ENCODE measurements around the gene DPEP2NB.
"Not testable (repeated sequence)": the region's sequence is repeated elsewhere in the genome, so short reads cannot be mapped to it uniquely, and the experiment has no call there.

Gene DPEP2NB

DNA sequence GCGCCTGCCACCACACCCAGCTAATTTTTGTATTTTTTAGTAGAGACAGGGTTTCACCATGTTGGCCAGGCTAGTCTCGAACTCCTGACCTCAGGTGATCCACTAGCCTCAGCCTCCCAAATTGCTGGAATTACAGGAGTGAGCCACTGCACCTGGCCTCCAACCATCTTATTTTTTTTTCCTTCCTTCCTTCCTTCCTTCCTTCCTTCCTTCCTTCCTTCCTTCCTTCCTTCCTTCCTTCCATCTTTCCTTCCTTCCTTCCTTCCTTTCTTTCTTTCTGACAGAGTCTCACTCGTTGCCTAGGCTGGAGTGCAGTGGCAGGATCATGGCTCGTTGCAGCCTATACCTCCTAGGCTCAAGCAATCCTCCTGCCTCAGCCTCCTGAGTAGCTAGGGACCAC is 5.8 kb downstream of the DPEP2NB start:
- H3K9ac ChIP-seq (ENCODE audit: low read depth, low read length); H3K4me1 ChIP-seq (ENCODE audit: insufficient read depth, low read length); H3K27ac ChIP-seq (ENCODE audit: low read length); H3K4me3 ChIP-seq (ENCODE audit: low read length); H3K27me3 ChIP-seq (ENCODE audit: insufficient read depth, low read length); H3K36me3 ChIP-seq (ENCODE audit: insufficient read depth, low read depth, low read length); H3K9me3 ChIP-seq (ENCODE audit: insufficient read depth, low read depth, low read length): not testable (repeated sequence)

DNA sequence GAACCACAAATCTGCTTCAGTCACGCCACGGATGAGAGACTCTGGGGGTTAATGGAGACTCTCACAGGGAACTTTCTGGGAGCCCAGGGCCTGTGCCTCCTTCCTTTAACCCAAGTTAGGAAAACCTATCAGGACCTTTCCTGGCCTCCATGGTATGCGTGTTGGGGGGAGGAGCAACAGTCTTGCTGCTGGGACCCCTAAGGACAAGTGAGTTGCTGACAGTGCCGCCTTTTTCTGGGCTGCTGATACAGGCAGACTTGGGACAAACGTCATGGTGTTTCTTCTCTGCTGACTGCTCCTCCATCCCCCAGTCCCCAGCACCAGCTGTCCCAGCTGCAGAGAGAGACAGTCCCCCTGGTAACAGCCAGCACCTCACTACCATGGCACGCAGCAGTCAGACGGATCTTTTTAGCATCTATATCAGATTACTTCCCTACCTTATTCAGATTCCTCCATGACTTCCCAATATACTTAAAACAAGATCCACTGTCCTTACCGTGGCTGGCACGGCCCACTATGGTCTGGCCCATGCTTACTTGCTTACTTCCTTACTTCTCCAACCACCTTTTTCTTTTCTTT is 6.5 kb downstream of the DPEP2NB start:
- H3K36me3 ChIP-seq (ENCODE audit: insufficient read depth, low read depth, low read length): no peaks in the 10 kb centered on the region
- H3K4me1 ChIP-seq (ENCODE audit: insufficient read depth, low read length): peaks cover 2% of the 10 kb centered on the region; the same call in 1 of the 2 replicates
- H3K27ac ChIP-seq (ENCODE audit: low read length): no peak overlapping the region
- H3K4me3 ChIP-seq (ENCODE audit: low read length): no peak overlapping the region
- H3K27me3 ChIP-seq (ENCODE audit: insufficient read depth, low read length): no peaks in the 10 kb centered on the region
- no peak overlapping the region; the same call in 1 of the 2 replicates for H3K9ac ChIP-seq (ENCODE audit: low read depth, low read length)
- H3K9me3 ChIP-seq (ENCODE audit: insufficient read depth, low read depth, low read length): no peaks in the 10 kb centered on the region

DNA sequence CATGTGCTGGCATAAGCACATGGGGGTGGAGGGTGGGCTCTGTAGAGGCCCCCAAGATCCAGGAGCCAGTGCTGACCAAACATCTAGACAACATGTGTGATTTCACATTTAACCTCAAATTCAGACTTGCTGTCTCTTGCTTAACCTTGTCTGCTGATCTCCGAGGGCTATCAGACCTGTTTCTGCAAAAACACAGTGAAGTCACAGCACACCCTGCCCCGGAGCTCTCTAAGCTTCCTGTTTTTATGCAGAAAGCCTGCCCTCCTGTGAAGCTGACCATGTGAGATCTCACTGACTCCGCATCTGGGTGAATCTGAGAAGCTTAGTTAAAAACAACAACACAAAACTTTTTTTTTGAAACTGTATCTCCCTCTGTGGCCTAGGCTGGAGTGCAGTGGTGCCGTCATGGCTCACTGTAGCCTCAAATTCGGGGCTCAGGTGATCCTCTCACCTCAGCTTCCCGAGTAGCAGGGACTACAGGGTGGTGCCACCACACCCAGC is 9.9 kb downstream of the DPEP2NB start:
- no peak overlapping the region for H3K27ac ChIP-seq (ENCODE audit: low read length)

DNA sequence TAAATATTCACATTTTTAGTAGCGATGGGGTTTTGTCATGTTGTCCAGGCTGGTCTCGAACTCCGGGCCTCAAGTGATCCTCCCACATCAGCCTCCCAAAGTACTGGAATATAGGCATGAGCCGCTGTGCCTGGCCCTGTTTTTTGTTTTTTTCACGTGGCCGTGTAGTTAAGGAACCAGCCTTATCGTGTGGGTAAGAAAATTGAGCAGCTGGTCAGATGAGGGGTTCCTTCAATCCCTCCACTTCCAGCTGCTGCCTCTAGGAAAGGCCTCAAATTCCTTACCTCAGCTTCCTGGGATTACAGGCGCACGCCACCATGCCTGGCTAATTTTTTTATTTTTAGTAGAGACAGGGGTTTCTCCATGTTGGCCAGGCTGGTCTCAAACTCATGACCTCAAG is 10.5 kb downstream of the DPEP2NB start:
- no peak overlapping the region for H3K4me3 ChIP-seq (ENCODE audit: low read length)
- peaks cover 2% of the 10 kb centered on the region; the same call in 1 of the 2 replicates for H3K4me1 ChIP-seq (ENCODE audit: insufficient read depth, low read length)
- H3K27me3 ChIP-seq (ENCODE audit: insufficient read depth, low read length): no peaks in the 10 kb centered on the region
- H3K36me3 ChIP-seq (ENCODE audit: insufficient read depth, low read depth, low read length): no peaks in the 10 kb centered on the region
- H3K9ac ChIP-seq (ENCODE audit: low read depth, low read length): no peak overlapping the region
- no peak overlapping the region for H3K27ac ChIP-seq (ENCODE audit: low read length)
- H3K9me3 ChIP-seq (ENCODE audit: insufficient read depth, low read depth, low read length): no peaks in the 10 kb centered on the region

More for the DNA sequence above, 9.9 kb downstream of the DPEP2NB start:
- H3K36me3 ChIP-seq (ENCODE audit: insufficient read depth, low read depth, low read length): no peaks in the 10 kb centered on the region
- peaks cover 2% of the 10 kb centered on the region; the same call in 1 of the 2 replicates for H3K4me1 ChIP-seq (ENCODE audit: insufficient read depth, low read length)
- H3K9ac ChIP-seq (ENCODE audit: low read depth, low read length): peak overlapping the region; percentile 36; the same call in 1 of the 2 replicates
- H3K4me3 ChIP-seq (ENCODE audit: low read length): no peak overlapping the region
- H3K9me3 ChIP-seq (ENCODE audit: insufficient read depth, low read depth, low read length): no peaks in the 10 kb centered on the region
- no peaks in the 10 kb centered on the region for H3K27me3 ChIP-seq (ENCODE audit: insufficient read depth, low read length)

DNA sequence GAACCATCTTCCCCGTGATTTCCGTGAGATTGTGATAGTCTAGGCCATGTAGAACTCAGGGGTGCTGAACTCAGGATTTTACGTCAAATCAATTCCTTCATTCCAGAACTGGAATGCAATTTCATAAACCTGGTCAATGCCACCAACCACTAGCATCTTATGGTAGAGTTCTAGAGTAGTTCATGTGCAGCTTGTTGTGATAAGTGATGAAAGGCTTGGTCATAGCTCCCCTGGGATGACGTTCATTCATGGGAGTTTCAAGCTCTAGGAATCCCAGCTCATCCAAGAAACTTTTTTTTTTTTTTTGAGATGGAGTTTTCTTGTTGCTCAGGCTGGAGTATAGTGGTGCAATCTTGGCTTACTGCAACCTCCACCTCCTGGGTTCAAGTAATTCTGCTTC is 12.7 kb downstream of the DPEP2NB start:
- H3K4me1 ChIP-seq (ENCODE audit: insufficient read depth, low read length): no peaks in the 10 kb centered on the region; the same call in 1 of the 2 replicates
- no peaks in the 10 kb centered on the region for H3K36me3 ChIP-seq (ENCODE audit: insufficient read depth, low read depth, low read length)
- no peak overlapping the region for H3K4me3 ChIP-seq (ENCODE audit: low read length)
- no peak overlapping the region for H3K9ac ChIP-seq (ENCODE audit: low read depth, low read length)
- H3K27ac ChIP-seq (ENCODE audit: low read length): no peak overlapping the region
- no peaks in the 10 kb centered on the region for H3K9me3 ChIP-seq (ENCODE audit: insufficient read depth, low read depth, low read length)
- H3K27me3 ChIP-seq (ENCODE audit: insufficient read depth, low read length): no peaks in the 10 kb centered on the region

DNA sequence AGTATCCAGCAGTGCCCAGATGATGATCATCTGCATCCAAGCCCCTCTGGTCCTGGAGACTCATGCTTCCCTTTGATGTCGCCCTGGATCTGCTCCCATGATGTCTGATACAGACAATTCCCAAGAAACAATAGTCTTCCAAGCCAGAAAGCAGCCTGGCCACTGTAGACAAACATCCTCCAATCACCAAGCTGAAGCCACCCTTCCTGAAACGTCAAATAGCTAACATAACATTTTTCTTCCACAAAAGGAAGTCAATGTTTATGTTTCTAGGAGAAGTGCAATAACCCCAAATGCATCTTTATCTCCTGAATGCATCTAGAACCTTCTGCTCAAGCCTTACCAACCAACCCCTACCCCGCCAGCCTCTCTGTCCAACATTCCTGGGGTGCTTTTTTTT is 15.3 kb downstream of the DPEP2NB start:
- no peaks in the 10 kb centered on the region for H3K27me3 ChIP-seq (ENCODE audit: insufficient read depth, low read length)
- H3K27ac ChIP-seq (ENCODE audit: low read length): no peak overlapping the region
- H3K9ac ChIP-seq (ENCODE audit: low read depth, low read length): no peak overlapping the region
- no peaks in the 10 kb centered on the region for H3K9me3 ChIP-seq (ENCODE audit: insufficient read depth, low read depth, low read length)
- H3K4me1 ChIP-seq (ENCODE audit: insufficient read depth, low read length): no peaks in the 10 kb centered on the region
- H3K4me3 ChIP-seq (ENCODE audit: low read length): no peak overlapping the region
- no peaks in the 10 kb centered on the region for H3K36me3 ChIP-seq (ENCODE audit: insufficient read depth, low read depth, low read length)

DNA sequence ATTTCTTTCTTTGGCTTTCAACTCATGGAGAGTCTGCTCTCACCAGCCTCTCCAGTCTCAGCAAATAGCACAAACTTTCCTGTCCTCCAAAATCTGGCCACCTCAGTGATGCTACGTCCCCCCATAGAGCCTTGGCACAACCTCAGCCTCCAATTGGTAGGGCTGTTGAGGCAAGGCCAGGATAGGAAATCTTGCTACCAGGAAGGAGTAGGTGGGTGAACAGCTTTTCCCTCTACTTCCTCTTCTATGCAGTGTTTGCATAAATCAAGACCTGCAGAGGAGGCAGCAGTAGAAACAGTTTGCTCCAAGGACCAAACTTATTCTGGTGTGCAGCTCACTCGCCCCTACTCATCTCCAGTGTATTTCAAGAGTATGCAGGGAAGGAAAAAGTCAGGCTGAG is 15.7 kb downstream of the DPEP2NB start:
- Histone ChIP-seq H3K9me3 (ENCODE audit: insufficient read depth, low read depth, low read length) (no peaks in the 10 kb centered on the region), H3K4me1 (ENCODE audit: insufficient read depth, low read length) (no peaks in the 10 kb centered on the region)

DNA sequence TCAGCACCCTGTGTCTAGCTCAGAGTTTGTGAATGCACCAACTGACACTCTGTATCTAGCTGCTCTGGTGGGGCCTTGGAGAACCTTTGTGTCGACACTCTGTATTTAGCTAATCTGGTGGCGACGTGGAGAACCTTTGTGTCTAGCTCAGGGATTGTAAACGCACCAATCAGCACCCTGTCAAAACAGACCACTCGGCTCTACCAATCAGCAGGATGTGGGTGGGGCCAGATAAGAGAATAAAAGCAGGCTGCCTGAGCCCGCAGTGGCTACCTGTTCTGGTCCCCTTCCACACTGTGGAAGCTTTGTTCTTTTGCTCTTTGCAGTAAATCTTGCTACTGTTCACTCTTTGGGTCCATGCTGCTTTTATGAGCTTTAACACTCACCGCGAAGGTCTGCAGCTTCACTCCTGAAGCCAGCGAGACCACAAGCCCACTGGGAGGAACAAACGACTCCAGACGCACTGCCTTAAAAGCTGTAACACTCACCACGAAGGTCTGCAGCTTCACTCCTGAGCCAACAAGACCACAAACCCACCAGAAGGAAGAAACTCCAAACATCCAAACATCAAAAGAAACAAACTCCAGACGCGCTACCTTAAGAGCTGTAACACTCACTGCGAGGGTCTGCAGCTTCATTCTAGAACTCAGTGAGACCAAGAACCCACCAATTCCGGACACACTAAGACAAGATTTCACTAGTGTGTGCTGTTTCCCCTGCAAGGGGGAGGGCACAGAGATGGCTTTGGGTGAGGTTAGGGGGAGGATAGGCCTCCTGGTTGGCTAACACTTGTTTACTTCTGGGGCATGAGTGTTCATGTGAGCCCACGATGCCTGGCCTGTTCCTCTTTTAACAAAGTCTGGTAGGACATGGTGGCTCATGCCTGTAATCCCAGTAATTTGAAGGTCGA is 16.7 kb downstream of the DPEP2NB start, which contains the start of gene DPEP2:
Gene DPEP2, minus strand, starts transcription at position 706 of the 910 bp plus-strand sequence. CDS start 6,272 bp downstream, outside the sequence.
- not testable (repeated sequence) for H3K4me3 ChIP-seq (ENCODE audit: low read length); H3K36me3 ChIP-seq (ENCODE audit: insufficient read depth, low read depth, low read length); H3K4me1 ChIP-seq (ENCODE audit: insufficient read depth, low read length); H3K9me3 ChIP-seq (ENCODE audit: insufficient read depth, low read depth, low read length); H3K9ac ChIP-seq (ENCODE audit: low read depth, low read length); H3K27ac ChIP-seq (ENCODE audit: low read length); H3K27me3 ChIP-seq (ENCODE audit: insufficient read depth, low read length)

More for the DNA sequence above, 15.7 kb downstream of the DPEP2NB start:
- no peak overlapping the region for H3K27ac ChIP-seq (ENCODE audit: low read length)
- no peak overlapping the region for H3K9ac ChIP-seq (ENCODE audit: low read depth, low read length)
- H3K36me3 ChIP-seq (ENCODE audit: insufficient read depth, low read depth, low read length): no peaks in the 10 kb centered on the region
- H3K27me3 ChIP-seq (ENCODE audit: insufficient read depth, low read length): no peaks in the 10 kb centered on the region
- no peak overlapping the region for H3K4me3 ChIP-seq (ENCODE audit: low read length)

DNA sequence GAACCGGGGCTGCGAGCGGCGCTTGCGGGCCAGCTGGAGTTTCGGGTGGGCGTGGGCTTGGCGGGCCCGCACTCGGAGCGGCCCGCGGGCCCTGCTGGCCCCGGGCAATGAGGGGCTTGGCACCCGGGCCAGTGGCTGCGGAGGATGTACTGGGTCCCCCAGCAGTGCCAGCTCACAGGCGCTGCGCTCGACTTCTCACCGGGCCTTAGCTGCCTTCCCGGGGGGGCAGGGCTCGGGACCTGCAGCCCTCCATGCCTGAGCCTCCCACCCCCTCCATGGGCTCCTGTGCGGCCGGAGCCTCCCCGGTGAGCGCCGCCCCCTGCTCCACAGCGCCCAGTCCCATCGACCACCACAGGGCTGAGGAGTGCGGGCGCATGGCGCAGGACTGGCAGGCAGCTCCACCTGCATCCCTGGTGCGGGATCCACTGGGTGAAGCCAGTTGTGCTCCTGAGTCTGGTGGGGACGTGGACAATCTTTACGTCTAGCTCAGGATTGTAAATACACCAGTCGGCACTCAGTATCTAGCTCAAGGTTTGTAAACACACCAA is 17.4 kb downstream of the DPEP2NB start:
- not testable (repeated sequence) for H3K27ac ChIP-seq (ENCODE audit: low read length); H3K4me1 ChIP-seq (ENCODE audit: insufficient read depth, low read length); H3K27me3 ChIP-seq (ENCODE audit: insufficient read depth, low read length)

DNA sequence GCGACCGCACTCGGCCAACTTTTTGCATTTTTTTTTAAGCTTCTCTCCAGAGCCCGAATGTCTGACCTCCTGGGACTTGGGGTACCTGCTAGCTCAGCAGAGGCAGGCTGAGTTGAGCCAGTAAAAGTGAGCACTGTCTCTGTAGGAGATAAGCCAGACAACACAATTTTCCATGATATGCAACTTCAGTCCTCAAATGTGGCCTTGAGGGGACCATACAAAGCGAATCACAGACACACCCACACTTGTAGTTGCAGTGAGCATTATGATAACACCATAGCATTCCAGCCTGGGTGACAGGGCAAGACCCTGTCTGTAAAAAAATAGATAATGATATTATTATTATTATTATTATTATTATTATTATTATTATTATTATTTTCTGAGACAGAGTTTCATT is 19.0 kb downstream of the DPEP2NB start:
- H3K9me3 ChIP-seq (ENCODE audit: insufficient read depth, low read depth, low read length): no peaks in the 10 kb centered on the region
- no peaks in the 10 kb centered on the region for H3K4me1 ChIP-seq (ENCODE audit: insufficient read depth, low read length)
- H3K27me3 ChIP-seq (ENCODE audit: insufficient read depth, low read length): peaks cover 14% of the 10 kb centered on the region
- no peak overlapping the region for H3K4me3 ChIP-seq (ENCODE audit: low read length)
- no peak overlapping the region for H3K27ac ChIP-seq (ENCODE audit: low read length)
- H3K36me3 ChIP-seq (ENCODE audit: insufficient read depth, low read depth, low read length): no peaks in the 10 kb centered on the region
- no peak overlapping the region for H3K9ac ChIP-seq (ENCODE audit: low read depth, low read length)

More for the DNA sequence above, 17.4 kb downstream of the DPEP2NB start:
- not testable (repeated sequence) for H3K4me3 ChIP-seq (ENCODE audit: low read length); H3K36me3 ChIP-seq (ENCODE audit: insufficient read depth, low read depth, low read length); H3K9me3 ChIP-seq (ENCODE audit: insufficient read depth, low read depth, low read length); H3K9ac ChIP-seq (ENCODE audit: low read depth, low read length)

DNA sequence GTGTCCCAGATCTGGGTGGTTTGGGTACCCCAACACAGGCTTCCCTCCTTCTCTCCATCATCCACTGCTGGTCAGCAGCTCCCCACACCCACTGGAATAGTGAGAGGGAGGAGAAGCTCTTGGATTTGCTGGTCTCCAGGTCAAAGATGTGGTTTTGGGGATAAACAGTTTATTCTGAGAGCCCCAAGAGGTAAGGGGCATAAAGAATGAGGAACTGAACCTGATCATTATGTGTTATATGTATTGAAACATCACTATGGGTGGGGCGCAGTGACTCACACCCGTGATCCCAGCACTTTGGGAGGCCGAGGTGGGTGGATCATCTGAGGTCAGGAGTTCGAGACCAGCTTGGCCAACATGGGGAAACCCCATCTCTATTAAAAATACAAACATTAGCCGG is 20.3 kb downstream of the DPEP2NB start:
- no peaks in the 10 kb centered on the region for H3K9me3 ChIP-seq (ENCODE audit: insufficient read depth, low read depth, low read length)
- no peaks in the 10 kb centered on the region for H3K4me1 ChIP-seq (ENCODE audit: insufficient read depth, low read length)
- H3K27ac ChIP-seq (ENCODE audit: low read length): no peak overlapping the region
- H3K9ac ChIP-seq (ENCODE audit: low read depth, low read length): no peak overlapping the region
- H3K36me3 ChIP-seq (ENCODE audit: insufficient read depth, low read depth, low read length): no peaks in the 10 kb centered on the region
- H3K4me3 ChIP-seq (ENCODE audit: low read length): no peak overlapping the region
- H3K27me3 ChIP-seq (ENCODE audit: insufficient read depth, low read length): peaks cover 16% of the 10 kb centered on the region

Measured in iPS-20b (cell line).